Lower lobe of right lung (tissue), 2 donors: ENCODE results near the gene CDKAL1. TPM values are rescaled to one million over a fixed set of nuclear protein-coding genes. Genes with fewer than 3 reads are reported as not detected.

Source experiments
- ATAC-seq, 2 donors: fragments of 200-7000 bp; cut with Tn5 transposase; one replicate each; pipeline ENCODE4 v1.9.1; 2020 to 2022; ENCODE audit warnings: mild to moderate bottlenecking in 2 of 2, moderate library complexity in 2 of 2
- DNase-seq: peaks from one replicate; pipeline ENCODE4 v3.0.0-alpha.2; 2020
- H3K27ac ChIP-seq: fragments of 200-600 bp; one replicate; pipeline ENCODE4 v1.8.0; 2022
- H3K27me3 ChIP-seq: fragments of 200-600 bp; one replicate; pipeline ENCODE4 v1.8.0; 2022; ENCODE audit warnings: low read depth
- H3K36me3 ChIP-seq: fragments of 200-600 bp; one replicate; pipeline ENCODE4 v1.8.0; 2022; ENCODE audit warnings: mild to moderate bottlenecking
- H3K4me1 ChIP-seq: fragments of 200-600 bp; one replicate; pipeline ENCODE4 v1.8.0; 2022
- H3K4me3 ChIP-seq: fragments of 200-600 bp; one replicate; pipeline ENCODE4 v1.8.0; 2022; ENCODE audit warnings: mild to moderate bottlenecking
- H3K9me3 ChIP-seq: fragments of 200-600 bp; one replicate; pipeline ENCODE4 v1.8.0; 2022
- CTCF ChIP-seq: fragments of 200-600 bp; IDR thresholded peaks from one replicate; pipeline ENCODE4 v1.8.0; 2022; ENCODE audit warnings: antibody characterized with exemption, mild to moderate bottlenecking
- intact Hi-C: fragments of 100-400 bp; cut with DNase I; formaldehyde crosslinking; loops from one replicate; pipeline ENCODE4 v1.11.0; 2022
- total RNA-seq: library from RNA; stranded (reverse); fragmentation: NEBNext Ultra II Directional; extraction: Animal tissue kit (Norgen Biotek cat#: 25700); gene quantifications from one replicate; pipeline ENCODE4 v1.2.1, GENCODE V29; 2021
- donor health status: DM: no; HTN: yes; CAD: no; lungs with severe emphysema.

CDKAL1 gene
- total RNA-seq, 1 donor from 2014 or later: 16.0 TPM

- H3K27ac ChIP-seq: no peak overlapping the region
- H3K4me3 ChIP-seq: no peak overlapping the region
- peaks cover 12% of the 10 kb centered on the region for H3K9me3 ChIP-seq
- no peaks in the 10 kb centered on the region for H3K4me1 ChIP-seq
- ATAC-seq (no peak), DNase-seq (no peak)
- no peaks in the 10 kb centered on the region for H3K36me3 ChIP-seq
- H3K27me3 ChIP-seq: no peaks in the 10 kb centered on the region
- no peak for TF ChIP-seq CTCF
- intact Hi-C loops: no loop called here
These were observed 377.5 kb downstream of the CDKAL1 start for GRCh38 chr6:20911712-20912111.

GRCh38 chr6:20915156-20915555 lies 380.9 kb downstream of the CDKAL1 start:
- H3K9me3 ChIP-seq: peaks cover 12% of the 10 kb centered on the region
- H3K27ac ChIP-seq: no peak overlapping the region
- no peak overlapping the region for H3K4me3 ChIP-seq
- H3K27me3 ChIP-seq: no peaks in the 10 kb centered on the region
- H3K36me3 ChIP-seq: no peaks in the 10 kb centered on the region
- TF ChIP-seq CTCF: no peak
- DNase-seq: no peak
- intact Hi-C loops: no loop called here
- no peak for ATAC-seq
- no peaks in the 10 kb centered on the region for H3K4me1 ChIP-seq

DNA sequence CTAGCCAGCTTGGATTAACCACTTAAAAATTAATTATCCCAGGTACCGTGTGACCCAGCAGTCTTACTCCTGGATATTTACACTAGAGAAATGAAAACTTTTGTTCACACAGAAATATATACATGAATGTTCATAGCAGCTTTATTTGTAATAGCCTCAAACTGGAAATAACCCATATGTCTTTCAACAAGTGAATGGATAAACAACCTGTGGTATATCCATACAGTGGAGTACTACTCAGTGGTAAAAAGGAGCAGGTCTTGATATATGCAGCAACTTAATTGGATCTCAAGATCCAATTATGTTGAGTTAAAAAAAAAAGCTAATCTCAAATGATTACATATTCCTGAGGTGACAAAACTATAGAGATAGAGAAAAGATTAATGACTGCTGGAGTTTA lies 381.4 kb downstream of the CDKAL1 start:
- ATAC-seq: no peak
- TF ChIP-seq CTCF: no peak

DNA sequence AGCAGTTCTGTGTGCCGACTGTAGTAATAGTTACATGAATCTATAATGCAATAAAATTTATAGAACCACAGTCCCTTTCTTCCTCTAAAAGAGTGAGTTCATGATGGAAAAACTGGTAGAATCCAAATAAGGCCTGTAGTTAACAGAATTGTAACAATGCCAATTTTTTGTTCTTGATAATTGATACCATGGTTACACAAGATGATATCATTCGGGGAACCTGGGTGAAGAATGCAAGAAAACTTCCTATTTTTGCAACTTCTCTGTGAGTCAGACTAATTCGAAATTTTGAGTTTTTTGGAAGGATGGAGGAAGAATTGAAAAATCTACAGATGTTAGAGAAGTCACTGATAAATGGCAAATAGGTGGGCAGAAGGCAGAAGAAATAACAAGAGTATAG lies 381.8 kb downstream of the CDKAL1 start:
- Histone ChIP-seq H3K27me3 (no peaks in the 10 kb centered on the region), H3K4me3 (no peak overlapping the region), H3K36me3 (no peaks in the 10 kb centered on the region), H3K4me1 (no peaks in the 10 kb centered on the region), H3K27ac (no peak overlapping the region), H3K9me3 (peaks cover 12% of the 10 kb centered on the region)
- intact Hi-C loops: no loop called here
- ATAC-seq: no peak
- DNase-seq: no peak
- no peak for TF ChIP-seq CTCF

More for the DNA sequence above, 381.4 kb downstream of the CDKAL1 start:
- H3K9me3 ChIP-seq: peaks cover 12% of the 10 kb centered on the region
- no peaks in the 10 kb centered on the region for H3K4me1 ChIP-seq
- no peaks in the 10 kb centered on the region for H3K27me3 ChIP-seq
- no peak overlapping the region for H3K4me3 ChIP-seq
- intact Hi-C loops: no loop called here
- DNase-seq: no peak
- H3K36me3 ChIP-seq: no peaks in the 10 kb centered on the region
- H3K27ac ChIP-seq: no peak overlapping the region

GRCh38 chr6:20918868-20919267 lies 384.6 kb downstream of the CDKAL1 start:
- DNase-seq (no peak), ATAC-seq (no peak)
- no peaks in the 10 kb centered on the region for H3K27me3 ChIP-seq
- H3K36me3 ChIP-seq: no peaks in the 10 kb centered on the region
- intact Hi-C loops: no loop called here
- peaks cover 12% of the 10 kb centered on the region for H3K9me3 ChIP-seq
- TF ChIP-seq CTCF: no peak
- H3K4me3 ChIP-seq: no peak overlapping the region
- H3K27ac ChIP-seq: no peak overlapping the region
- no peaks in the 10 kb centered on the region for H3K4me1 ChIP-seq
